AG09319 (cell line): Measurements from ENCODE around the gene HSPB2.
A peak's percentile ranks its signal among the peaks of the same experiment; 100 is the strongest.

Experiments used
- DNase-seq: peaks from one replicate; pipeline ENCODE4 v3.0.0-alpha.2; 2010; ENCODE audit warnings: low read depth; ENCODE audit errors: extremely low read depth
- CTCF ChIP-seq: IDR thresholded peaks from 2 replicates; pipeline ENCODE4 v1.5.1; 2011; ENCODE audit warnings: low read depth, mild to moderate bottlenecking, inconsistent platforms, low read length, moderate library complexity

HSPB2 gene

DNA sequence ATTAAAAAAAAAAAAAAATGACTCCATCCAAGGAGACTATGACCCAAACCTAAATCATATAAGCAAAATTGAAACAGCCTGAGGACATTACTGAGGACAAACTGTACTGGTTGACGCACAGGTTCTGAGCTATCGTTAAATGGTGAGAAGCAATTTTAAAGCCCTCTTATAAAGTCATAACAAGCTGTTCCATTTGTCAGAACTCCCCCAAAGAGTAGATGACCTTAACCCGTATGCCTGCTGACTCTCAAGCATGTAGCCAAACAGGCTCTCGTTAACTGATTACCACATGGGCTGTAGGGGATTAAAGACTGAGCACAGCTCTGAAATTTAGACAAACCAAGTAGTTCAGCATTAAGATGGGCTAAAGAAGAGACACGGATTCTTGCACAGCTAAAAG lies 3.2 kb upstream of the HSPB2 start:
- no peak for TF ChIP-seq CTCF
- DNase-seq, result no peak

DNA sequence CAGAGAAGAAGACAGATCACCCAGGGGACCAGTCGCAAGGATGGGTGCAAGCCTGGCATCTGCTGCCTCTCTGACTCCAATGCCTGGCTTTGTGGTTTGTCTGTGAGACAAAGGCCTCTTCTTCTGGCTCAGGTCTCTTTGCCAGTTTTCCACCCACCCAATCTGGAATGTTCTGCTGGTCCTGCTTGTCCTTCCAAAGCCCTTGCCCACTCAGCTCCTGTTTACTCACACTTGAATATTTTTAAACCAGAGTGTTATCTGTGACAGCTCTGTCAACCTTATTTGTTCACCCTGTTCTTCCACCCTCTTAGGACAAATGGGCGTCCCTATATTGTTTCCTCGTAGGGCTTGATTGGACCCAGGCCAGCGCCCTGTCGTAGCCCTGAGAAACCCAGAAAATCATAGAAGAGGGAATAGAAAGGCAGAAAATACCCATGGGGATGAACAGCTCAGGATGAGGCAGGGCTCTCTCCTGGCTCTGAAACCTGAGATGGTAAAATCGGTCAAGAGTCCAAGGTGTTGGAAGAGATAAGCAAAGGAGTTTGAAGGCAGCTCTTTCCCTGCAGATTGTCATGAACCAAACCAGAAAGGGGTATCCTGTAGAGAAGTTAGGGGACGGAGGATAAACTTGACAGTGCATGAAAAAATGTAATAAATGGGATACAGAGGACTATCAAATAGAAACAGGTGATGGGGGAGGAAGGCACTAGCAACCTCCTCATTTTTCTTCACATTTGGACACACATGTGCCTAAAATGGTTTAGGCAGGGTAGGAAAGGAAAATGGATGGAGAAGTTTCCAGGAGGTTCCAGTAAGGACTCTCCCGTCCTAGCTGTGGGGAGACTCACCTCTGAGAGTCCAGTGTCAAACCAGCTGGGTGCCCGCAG lies 1.6 kb upstream of the HSPB2 start:
- TF ChIP-seq CTCF, result no peak
- no peak for DNase-seq

- TF ChIP-seq CTCF, result no peak
- peak; percentile 72 for DNase-seq
Measured at GRCh38 chr11:111911563-111912401, 752 bp upstream of the HSPB2 start, which contains the start of gene CRYAB. TSS of gene CRYAB (minus strand) at chr11:111911770. CDS start at chr11:111911724, 46 bp downstream.

- TF ChIP-seq CTCF, result no peak
- DNase-seq, result no peak
Measured at GRCh38 chr11:111913031-111913861, 712 bp downstream of the HSPB2 start.

DNA sequence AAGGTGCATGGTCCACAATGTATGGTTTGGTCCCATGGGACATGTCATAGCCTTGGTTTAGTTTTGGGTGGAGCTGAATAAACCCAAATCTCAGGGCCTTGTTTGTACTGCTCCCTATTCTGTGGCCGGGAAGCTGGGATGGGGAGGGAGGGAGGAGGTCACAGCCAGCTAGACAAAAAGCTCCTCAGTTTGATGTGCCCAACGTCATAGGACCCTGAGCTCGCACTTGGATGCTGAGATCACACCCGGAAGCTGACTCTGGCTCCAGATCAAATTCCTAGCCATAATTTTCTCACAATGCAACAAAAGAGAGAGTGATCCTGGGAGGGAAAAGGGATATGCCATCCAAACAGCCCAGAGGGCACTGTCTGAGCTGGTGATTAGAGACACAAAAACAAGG lies 1.5 kb downstream of the HSPB2 start:
- no peak for TF ChIP-seq CTCF

GRCh38 chr11:111916768-111917167 lies 4.2 kb downstream of the HSPB2 start:
- no peak for DNase-seq
- no peak for TF ChIP-seq CTCF

More for the DNA sequence above, 1.5 kb downstream of the HSPB2 start:
- peak; percentile 43 for DNase-seq
